ENCODE results near the gene PARP3. TPM values are rescaled to one million over a fixed set of nuclear protein-coding genes. Genes with fewer than 3 reads are reported as not detected.

Gene PARP3
- total and polyA plus RNA-seq, 10 of the 15 experiments (the other 5 are each of a cell fraction or from before 2014, with no cell fraction given) = 2.1 to 31.2 (median 19.5) TPM

DNA sequence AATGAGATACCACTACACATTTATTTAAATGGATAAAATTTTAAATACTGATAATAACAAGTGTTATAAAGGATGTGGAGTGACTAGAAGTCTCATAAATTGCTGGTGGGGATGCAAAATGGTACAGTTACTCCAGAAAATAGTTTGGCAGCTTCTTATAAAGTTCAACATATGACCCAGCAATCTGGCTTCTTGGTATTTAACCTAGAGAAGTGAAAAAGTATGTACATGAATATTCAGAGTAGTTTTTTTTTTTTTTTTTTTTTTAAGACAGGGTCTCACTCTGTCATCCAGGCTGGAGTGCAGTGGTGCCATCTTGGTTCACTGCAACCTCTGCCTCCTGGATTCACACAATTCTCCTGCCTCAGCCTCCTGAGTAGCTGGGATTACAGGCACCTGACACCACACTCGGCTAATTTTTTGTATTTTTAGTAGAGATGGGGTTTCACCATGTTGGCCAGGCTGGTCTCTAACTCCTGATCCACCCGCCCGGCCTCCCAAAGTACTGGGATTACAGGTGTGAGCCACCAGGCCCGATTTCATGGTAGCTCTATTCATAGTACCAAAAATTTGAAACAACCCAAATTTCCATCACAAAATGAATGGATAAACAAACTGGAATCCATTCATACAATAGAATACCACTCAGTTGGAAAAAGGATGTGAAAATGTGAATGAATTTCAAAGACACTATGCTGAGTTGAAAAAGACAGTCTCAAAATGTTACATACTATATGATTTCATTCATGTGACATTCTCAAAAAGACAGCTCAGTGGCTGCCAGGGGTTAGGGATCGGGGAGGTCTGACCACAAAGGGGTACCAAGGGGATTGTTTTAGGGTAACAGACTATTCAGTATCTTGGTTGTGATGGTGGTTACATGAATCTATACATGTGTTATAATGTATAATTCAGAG, 14.8 kb upstream of the PARP3 start (continued):
- TF ChIP-seq, protein P1, sequence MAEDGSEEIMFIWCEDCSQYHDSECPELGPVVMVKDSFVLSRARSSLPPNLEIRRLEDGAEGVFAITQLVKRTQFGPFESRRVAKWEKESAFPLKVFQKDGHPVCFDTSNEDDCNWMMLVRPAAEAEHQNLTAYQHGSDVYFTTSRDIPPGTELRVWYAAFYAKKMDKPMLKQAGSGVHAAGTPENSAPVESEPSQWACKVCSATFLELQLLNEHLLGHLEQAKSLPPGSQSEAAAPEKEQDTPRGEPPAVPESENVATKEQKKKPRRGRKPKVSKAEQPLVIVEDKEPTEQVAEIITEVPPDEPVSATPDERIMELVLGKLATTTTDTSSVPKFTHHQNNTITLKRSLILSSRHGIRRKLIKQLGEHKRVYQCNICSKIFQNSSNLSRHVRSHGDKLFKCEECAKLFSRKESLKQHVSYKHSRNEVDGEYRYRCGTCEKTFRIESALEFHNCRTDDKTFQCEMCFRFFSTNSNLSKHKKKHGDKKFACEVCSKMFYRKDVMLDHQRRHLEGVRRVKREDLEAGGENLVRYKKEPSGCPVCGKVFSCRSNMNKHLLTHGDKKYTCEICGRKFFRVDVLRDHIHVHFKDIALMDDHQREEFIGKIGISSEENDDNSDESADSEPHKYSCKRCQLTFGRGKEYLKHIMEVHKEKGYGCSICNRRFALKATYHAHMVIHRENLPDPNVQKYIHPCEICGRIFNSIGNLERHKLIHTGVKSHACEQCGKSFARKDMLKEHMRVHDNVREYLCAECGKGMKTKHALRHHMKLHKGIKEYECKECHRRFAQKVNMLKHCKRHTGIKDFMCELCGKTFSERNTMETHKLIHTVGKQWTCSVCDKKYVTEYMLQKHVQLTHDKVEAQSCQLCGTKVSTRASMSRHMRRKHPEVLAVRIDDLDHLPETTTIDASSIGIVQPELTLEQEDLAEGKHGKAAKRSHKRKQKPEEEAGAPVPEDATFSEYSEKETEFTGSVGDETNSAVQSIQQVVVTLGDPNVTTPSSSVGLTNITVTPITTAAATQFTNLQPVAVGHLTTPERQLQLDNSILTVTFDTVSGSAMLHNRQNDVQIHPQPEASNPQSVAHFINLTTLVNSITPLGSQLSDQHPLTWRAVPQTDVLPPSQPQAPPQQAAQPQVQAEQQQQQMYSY (CRISPR knock-in tag; IDR thresholded peaks at IDR 0.05) = no peak
- TF ChIP-seq, protein P2, sequence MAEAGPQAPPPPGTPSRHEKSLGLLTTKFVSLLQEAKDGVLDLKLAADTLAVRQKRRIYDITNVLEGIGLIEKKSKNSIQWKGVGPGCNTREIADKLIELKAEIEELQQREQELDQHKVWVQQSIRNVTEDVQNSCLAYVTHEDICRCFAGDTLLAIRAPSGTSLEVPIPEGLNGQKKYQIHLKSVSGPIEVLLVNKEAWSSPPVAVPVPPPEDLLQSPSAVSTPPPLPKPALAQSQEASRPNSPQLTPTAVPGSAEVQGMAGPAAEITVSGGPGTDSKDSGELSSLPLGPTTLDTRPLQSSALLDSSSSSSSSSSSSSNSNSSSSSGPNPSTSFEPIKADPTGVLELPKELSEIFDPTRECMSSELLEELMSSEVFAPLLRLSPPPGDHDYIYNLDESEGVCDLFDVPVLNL (IDR thresholded peaks at IDR 0.05; ENCODE audit: low read depth, low read length) = no peak
- no peak for TF ChIP-seq SIN3A (IDR thresholded peaks at IDR 0.05; ENCODE audit: low read depth, low read length)

DNA sequence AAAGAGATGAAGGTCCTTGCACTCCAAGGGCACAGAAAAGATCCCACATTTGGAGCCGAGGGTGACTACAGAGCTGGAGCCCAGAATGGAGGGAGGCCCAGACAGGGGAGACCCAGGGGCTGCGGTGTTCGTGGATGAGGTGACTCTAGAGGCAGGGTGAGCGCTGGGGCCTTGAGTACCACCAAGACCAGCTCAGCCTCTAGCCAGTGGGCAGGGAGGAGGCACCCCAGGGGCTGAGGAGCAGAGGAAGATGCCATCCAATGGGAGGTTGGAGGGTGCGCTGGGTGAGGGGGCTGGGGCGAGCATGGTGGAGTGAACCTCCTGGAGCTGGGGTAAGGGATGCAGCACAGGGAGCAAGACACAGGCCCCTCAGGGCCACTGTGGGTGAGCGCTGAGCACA, 13.7 kb upstream of the PARP3 start:
- FAIRE-seq (no peak), DNase-seq (ENCODE audit: low read depth, low spot score) (no peak)
- in situ Hi-C loops (cut with MboI) = no loop called here
- TF ChIP-seq HCFC1 (IDR thresholded peaks at IDR 0.05; ENCODE audit: low read length) (no peak), ZNF24 (IDR thresholded peaks at IDR 0.05) (no peak), ZNF207 (IDR thresholded peaks at IDR 0.05; ENCODE audit: borderline replicate concordance) (no peak), IRF4 (IDR thresholded peaks at IDR 0.05; ENCODE audit: low read depth, low read length) (no peak), HDAC6 (IDR thresholded peaks at IDR 0.05; ENCODE audit: unreplicated experiment) (no peak), KDM1A (IDR thresholded peaks at IDR 0.05; ENCODE audit: borderline replicate concordance) (no peak)
- TF ChIP-seq, protein P3, sequence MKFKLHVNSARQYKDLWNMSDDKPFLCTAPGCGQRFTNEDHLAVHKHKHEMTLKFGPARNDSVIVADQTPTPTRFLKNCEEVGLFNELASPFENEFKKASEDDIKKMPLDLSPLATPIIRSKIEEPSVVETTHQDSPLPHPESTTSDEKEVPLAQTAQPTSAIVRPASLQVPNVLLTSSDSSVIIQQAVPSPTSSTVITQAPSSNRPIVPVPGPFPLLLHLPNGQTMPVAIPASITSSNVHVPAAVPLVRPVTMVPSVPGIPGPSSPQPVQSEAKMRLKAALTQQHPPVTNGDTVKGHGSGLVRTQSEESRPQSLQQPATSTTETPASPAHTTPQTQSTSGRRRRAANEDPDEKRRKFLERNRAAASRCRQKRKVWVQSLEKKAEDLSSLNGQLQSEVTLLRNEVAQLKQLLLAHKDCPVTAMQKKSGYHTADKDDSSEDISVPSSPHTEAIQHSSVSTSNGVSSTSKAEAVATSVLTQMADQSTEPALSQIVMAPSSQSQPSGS (IDR thresholded peaks at IDR 0.05; ENCODE audit: low read length) = no peak
- TF ChIP-seq, protein P4, sequence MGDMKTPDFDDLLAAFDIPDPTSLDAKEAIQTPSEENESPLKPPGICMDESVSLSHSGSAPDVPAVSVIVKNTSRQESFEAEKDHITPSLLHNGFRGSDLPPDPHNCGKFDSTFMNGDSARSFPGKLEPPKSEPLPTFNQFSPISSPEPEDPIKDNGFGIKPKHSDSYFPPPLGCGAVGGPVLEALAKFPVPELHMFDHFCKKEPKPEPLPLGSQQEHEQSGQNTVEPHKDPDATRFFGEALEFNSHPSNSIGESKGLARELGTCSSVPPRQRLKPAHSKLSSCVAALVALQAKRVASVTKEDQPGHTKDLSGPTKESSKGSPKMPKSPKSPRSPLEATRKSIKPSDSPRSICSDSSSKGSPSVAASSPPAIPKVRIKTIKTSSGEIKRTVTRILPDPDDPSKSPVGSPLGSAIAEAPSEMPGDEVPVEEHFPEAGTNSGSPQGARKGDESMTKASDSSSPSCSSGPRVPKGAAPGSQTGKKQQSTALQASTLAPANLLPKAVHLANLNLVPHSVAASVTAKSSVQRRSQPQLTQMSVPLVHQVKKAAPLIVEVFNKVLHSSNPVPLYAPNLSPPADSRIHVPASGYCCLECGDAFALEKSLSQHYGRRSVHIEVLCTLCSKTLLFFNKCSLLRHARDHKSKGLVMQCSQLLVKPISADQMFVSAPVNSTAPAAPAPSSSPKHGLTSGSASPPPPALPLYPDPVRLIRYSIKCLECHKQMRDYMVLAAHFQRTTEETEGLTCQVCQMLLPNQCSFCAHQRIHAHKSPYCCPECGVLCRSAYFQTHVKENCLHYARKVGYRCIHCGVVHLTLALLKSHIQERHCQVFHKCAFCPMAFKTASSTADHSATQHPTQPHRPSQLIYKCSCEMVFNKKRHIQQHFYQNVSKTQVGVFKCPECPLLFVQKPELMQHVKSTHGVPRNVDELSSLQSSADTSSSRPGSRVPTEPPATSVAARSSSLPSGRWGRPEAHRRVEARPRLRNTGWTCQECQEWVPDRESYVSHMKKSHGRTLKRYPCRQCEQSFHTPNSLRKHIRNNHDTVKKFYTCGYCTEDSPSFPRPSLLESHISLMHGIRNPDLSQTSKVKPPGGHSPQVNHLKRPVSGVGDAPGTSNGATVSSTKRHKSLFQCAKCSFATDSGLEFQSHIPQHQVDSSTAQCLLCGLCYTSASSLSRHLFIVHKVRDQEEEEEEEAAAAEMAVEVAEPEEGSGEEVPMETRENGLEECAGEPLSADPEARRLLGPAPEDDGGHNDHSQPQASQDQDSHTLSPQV (IDR thresholded peaks at IDR 0.05) = no peak

More for the DNA sequence above, 13.7 kb upstream of the PARP3 start:
- no peak for ATAC-seq
- 83% methylated on average over 7 of the region's 7 CpGs for WGBS (ENCODE audit: insufficient coverage, insufficient replicate concordance, low lambda C conversion rate, missing lambda C conversion rate)
- H3K27me3 ChIP-seq (replicated peaks in 1 of 2; ENCODE audit: control insufficient read depth in 2 of 2, insufficient read depth in 2 of 2, low read length in 1 of 2) = no peaks in the 10 kb centered on the region
- no peak overlapping the region for H2AFZ ChIP-seq (ENCODE audit: control insufficient read depth, low read depth, low read length)
- no peak overlapping the region for H3K4me3 ChIP-seq
- CTCF ChIA-PET = no interaction called here
- H3K9ac ChIP-seq (ENCODE audit: control insufficient read depth, insufficient read depth, low read length) = no peak overlapping the region
- intact Hi-C loops (cut with micrococcal nuclease; ENCODE audit: unreplicated experiment) = no loop called here
- H4K20me1 ChIP-seq (ENCODE audit: control insufficient read depth, insufficient read depth) = no peaks in the 10 kb centered on the region
- no peaks in the 10 kb centered on the region for H3K79me2 ChIP-seq (ENCODE audit: control insufficient read depth, insufficient read depth, low read length)
- peaks cover 0 to 8% of the 10 kb centered on the region in 2 experiments for H3K36me3 ChIP-seq (ENCODE audit: control insufficient read depth in 2 of 2, insufficient read depth in 2 of 2, low read length in 1 of 2)
- no TSS peak for BruUV-seq (replicated peaks)
- H3K9me3 ChIP-seq (replicated peaks; ENCODE audit: control insufficient read depth, insufficient read depth, low read length) = no peaks in the 10 kb centered on the region
- no peaks in the 10 kb centered on the region for H3K4me1 ChIP-seq (ENCODE audit: control insufficient read depth, insufficient read depth, low read length)
- H3K27ac ChIP-seq (ENCODE audit: control insufficient read depth, insufficient read depth) = no peak overlapping the region
- SMC1A ChIA-PET (ENCODE audit: uncharacterized antibody, unreplicated experiment) = no interaction called here
- RAD21 ChIA-PET (ENCODE audit: unreplicated experiment) = no interaction called here
- H3K4me2 ChIP-seq (ENCODE audit: control insufficient read depth, insufficient read depth) = no peak overlapping the region
- POLR2A ChIA-PET = no interaction called here

All from GM12878 (cell line).